Right ventricle myocardium superior (tissue), 1 donor: ENCODE data around the gene FSCN2. TPM values are rescaled to one million over a fixed set of nuclear protein-coding genes. Genes with fewer than 3 reads are reported as not detected.
"Not testable (repeated sequence)": the region's sequence is repeated elsewhere in the genome, so short reads cannot be mapped to it uniquely, and the experiment has no call there.

Experiments used
- ATAC-seq: fragments of 200-7000 bp; cut with Tn5 transposase; one replicate; pipeline ENCODE4 v1.9.1; 2020; ENCODE audit warnings: mild to moderate bottlenecking; ENCODE audit not compliant: poor library complexity
- DNase-seq: peaks from one replicate; pipeline ENCODE4 v3.0.0-alpha.2; 2020
- intact Hi-C: fragments of 100-400 bp; cut with DNase I; formaldehyde crosslinking; loops from one replicate; pipeline ENCODE4 v1.11.2; 2022
- total RNA-seq: library from RNA; stranded (reverse); fragmentation: NEBNext Ultra II Directional; extraction: Animal tissue kit (Norgen Biotek cat#: 25700); gene quantifications from one replicate; pipeline ENCODE4 v1.2.1, GENCODE V29; 2021
- donor health status: DM: no; HTN: yes; CAD: no; lungs with severe emphysema.

The FSCN2 gene
- total RNA-seq, 1 donor from 2014 or later: 0.19 TPM

DNA sequence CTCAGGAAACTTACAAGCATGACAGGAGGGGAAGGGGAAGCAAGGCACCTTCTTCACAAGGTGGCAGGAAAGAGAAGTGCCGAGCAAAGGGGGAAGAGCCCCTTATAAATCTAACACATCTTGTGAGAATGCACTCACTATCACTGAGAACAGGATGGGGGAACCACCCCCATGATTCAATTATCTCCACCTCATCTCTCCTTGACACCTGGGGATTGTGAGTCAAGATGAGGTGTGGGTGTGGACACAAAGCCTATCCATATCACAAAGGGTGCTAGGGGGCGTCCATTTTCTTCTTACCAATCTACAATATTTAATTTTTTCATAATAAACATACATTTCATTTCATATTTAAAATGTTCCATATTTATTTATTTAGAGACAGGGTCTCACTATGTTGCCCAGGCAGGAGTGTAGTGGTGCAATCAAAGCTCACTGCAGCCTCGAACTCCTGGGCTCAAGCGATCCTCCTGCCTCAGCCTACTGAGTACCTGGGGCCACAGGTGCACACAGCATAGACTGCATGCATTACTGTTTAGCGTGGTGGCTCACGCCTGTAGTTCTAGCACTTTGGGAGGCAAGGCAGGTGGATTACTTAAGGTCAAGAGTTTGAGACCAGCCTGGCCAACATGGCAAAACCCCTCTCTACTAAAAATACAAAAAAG is 50.5 kb downstream of the FSCN2 start:
- ATAC-seq: no peak
- no peak for DNase-seq
- intact Hi-C loops: no loop called here

- no peak for DNase-seq
- intact Hi-C loops: no loop called here
- ATAC-seq: no peak
These were observed 51.1 kb downstream of the FSCN2 start for GRCh38 chr17:81579298-81579697.

GRCh38 chr17:81579821-81580321 is 51.7 kb downstream of the FSCN2 start:
- intact Hi-C loops: no loop called here
- ATAC-seq (peak; percentile 30), DNase-seq (no peak)

DNA sequence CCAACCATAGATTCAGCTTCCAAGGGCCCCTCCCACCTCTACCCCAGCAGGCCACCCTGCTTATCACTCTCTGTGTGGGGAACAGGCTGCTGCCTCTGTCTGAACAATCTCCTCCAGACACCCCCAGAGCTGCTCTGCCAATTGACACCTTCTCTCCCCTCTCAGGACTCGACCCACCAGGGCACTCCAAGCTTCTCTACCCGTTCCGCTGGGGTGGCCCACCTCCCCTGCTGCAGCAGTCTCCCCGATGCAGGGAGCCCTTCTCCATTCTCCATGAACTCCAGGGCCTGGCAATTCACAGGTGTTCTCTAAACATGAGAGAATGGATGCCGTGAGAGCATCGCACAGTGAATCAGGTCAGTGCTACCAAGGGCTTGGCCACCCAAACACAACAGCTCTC is 52.3 kb downstream of the FSCN2 start:
- DNase-seq (no peak), ATAC-seq (no peak)
- intact Hi-C loops: no loop called here

DNA sequence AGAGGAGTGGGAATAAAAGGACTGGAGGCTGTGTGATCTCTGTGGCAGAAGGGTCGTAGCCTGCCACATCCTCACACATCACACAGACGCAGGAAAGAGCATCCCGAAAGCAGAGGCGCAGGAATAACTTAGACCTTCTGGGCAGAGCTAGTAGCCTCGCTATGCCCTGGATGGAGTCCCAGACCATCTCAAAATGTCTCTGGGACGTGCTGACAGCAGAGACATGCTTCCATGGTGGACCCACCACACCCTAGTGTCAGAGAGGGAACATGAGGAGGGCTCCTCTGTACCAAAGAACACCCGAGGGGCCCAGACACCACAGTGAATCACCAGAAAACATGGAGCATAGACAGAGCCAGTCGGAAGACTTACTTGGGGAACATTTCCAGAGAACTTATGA is 53.6 kb downstream of the FSCN2 start:
- DNase-seq (no peak), ATAC-seq (no peak)
- intact Hi-C loops: no loop called here

DNA sequence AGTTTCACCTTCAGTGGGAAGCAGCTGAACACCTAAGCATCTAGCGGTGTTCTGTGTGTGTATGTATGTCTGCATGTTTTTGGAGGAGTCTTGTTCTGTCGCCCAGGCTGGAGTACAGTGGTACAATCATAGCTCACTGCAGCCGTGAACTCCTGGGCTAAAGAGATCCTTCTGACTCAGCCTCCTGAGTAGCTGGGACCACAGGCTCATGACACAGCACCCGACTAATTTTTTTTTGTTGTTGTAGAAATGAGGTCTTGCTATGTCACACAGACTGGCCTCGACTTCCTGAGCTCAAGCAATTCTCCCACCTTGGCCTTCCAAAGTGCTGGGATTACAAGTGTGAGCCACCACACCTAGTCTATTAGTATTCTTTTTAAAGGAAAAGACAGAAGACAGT is 54.2 kb downstream of the FSCN2 start:
- DNase-seq (no peak), ATAC-seq (no peak)
- intact Hi-C loops: no loop called here

DNA sequence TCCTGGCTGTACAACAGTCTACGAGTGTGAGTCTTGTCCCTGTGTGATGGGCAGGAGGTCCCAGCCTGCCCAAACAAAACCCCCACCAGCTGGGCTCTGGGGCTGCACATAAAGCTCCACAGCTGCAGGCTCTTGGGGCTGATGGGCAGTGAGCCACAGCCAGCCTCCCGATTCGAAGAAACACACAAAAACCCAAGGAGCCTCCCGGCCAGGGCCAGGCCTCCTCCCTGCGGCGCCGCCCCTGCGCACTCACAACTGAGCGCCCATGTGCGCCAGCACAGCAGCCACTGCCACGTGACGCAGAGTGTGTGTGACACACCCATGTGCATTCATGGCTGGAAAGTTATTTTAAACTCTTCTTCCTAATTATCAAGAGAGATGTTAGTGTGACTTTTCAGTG is 54.6 kb downstream of the FSCN2 start:
- ATAC-seq (no peak), DNase-seq (peak; percentile 39)
- intact Hi-C loops: no loop called here

- no peak for DNase-seq
- intact Hi-C loops: no loop called here
- no peak for ATAC-seq
These were observed 55.6 kb downstream of the FSCN2 start for GRCh38 chr17:81583589-81584342.

- intact Hi-C loops, ATAC-seq, DNase-seq: not testable (repeated sequence)
These were observed 56.6 kb downstream of the FSCN2 start for GRCh38 chr17:81584771-81585170.

DNA sequence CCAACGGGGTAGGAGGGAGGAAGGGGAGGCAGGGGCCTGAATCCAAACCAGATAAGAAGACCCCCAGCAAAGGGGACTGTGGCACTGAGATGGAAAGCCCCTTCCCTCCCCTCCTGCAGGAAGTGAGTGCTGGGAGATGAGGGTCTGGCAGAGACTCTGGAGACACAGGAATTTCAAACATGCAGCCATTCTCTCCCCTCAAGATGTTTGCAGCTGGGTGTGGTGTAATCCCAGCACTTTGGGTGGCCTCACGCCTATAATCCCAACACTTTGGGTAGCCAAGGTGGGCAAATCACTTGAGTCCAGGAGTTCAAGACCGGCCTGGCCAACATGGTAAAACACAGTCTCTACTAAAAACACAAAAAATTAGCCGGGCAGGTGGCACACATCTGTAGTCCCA is 57.9 kb downstream of the FSCN2 start:
- ATAC-seq (no peak), DNase-seq (no peak)
- intact Hi-C loops: no loop called here

Other genes starting within 250 kb of the FSCN2 start
- gene SLC38A10, start 233.1 kb upstream of the FSCN2 start, total RNA-seq: 41.3 TPM
- 8.0 TPM for gene BAHCC1, start 132.9 kb upstream of the FSCN2 start, total RNA-seq
- gene ACTG1, start 15.6 kb upstream of the FSCN2 start, total RNA-seq: 369 TPM
- gene FAAP100, start 24.0 kb downstream of the FSCN2 start, total RNA-seq: 13.0 TPM
- gene NPLOC4, start 108.7 kb downstream of the FSCN2 start, total RNA-seq: 81.1 TPM
- gene TSPAN10, start 108.8 kb downstream of the FSCN2 start, total RNA-seq: 0.24 TPM
- not detected for gene PDE6G, start 128.2 kb downstream of the FSCN2 start, total RNA-seq
- 16.1 TPM for gene OXLD1, start 138.2 kb downstream of the FSCN2 start, total RNA-seq
- 4.8 TPM for gene CCDC137, start 138.4 kb downstream of the FSCN2 start, total RNA-seq
- 11.9 TPM for gene ARL16, start 155.4 kb downstream of the FSCN2 start, total RNA-seq
- gene HGS, start 155.6 kb downstream of the FSCN2 start, total RNA-seq: 34.5 TPM
- 173 TPM for gene MRPL12, start 175.0 kb downstream of the FSCN2 start, total RNA-seq
- 7.0 TPM for gene SLC25A10, start 183.9 kb downstream of the FSCN2 start, total RNA-seq